ENCODE measurements around the gene MAML3.

Gene MAML3

DNA sequence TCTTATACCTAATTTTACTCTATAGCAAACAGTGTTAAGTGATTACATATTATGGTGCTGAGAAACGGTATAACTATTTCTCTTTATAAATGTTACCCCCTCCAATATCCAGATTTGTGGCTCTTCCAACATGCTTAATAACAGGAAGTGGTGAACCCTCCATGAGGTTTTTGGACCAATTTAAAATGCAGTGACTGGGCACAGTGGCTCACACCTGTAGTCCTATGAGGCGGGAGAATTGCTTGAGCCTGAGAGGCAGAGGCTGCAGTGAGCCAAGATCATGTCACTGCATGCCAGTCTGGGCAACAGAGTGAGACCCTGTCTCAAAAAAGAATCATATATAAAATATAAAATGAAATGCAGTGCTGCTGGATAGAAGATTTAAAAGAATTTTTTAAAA is 351.1 kb downstream of the MAML3 start:
- Histone ChIP-seq H3K27ac (replicated peaks) (no peak overlapping the region), H3K4me3 (replicated peaks; ENCODE audit: insufficient read depth, low read length) (no peak overlapping the region), H3K27me3 (ENCODE audit: insufficient read depth, poor library complexity, severe bottlenecking) (no peaks in the 10 kb centered on the region)
- DNase-seq (ENCODE audit: low read depth in 1 of 2, low spot score in 1 of 2), result no peak
- TF ChIP-seq, protein P1, sequence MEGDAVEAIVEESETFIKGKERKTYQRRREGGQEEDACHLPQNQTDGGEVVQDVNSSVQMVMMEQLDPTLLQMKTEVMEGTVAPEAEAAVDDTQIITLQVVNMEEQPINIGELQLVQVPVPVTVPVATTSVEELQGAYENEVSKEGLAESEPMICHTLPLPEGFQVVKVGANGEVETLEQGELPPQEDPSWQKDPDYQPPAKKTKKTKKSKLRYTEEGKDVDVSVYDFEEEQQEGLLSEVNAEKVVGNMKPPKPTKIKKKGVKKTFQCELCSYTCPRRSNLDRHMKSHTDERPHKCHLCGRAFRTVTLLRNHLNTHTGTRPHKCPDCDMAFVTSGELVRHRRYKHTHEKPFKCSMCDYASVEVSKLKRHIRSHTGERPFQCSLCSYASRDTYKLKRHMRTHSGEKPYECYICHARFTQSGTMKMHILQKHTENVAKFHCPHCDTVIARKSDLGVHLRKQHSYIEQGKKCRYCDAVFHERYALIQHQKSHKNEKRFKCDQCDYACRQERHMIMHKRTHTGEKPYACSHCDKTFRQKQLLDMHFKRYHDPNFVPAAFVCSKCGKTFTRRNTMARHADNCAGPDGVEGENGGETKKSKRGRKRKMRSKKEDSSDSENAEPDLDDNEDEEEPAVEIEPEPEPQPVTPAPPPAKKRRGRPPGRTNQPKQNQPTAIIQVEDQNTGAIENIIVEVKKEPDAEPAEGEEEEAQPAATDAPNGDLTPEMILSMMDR (IDR thresholded peaks at IDR 0.05; ENCODE audit: insufficient read depth, low read length), result no peak
- TF ChIP-seq, protein P2, sequence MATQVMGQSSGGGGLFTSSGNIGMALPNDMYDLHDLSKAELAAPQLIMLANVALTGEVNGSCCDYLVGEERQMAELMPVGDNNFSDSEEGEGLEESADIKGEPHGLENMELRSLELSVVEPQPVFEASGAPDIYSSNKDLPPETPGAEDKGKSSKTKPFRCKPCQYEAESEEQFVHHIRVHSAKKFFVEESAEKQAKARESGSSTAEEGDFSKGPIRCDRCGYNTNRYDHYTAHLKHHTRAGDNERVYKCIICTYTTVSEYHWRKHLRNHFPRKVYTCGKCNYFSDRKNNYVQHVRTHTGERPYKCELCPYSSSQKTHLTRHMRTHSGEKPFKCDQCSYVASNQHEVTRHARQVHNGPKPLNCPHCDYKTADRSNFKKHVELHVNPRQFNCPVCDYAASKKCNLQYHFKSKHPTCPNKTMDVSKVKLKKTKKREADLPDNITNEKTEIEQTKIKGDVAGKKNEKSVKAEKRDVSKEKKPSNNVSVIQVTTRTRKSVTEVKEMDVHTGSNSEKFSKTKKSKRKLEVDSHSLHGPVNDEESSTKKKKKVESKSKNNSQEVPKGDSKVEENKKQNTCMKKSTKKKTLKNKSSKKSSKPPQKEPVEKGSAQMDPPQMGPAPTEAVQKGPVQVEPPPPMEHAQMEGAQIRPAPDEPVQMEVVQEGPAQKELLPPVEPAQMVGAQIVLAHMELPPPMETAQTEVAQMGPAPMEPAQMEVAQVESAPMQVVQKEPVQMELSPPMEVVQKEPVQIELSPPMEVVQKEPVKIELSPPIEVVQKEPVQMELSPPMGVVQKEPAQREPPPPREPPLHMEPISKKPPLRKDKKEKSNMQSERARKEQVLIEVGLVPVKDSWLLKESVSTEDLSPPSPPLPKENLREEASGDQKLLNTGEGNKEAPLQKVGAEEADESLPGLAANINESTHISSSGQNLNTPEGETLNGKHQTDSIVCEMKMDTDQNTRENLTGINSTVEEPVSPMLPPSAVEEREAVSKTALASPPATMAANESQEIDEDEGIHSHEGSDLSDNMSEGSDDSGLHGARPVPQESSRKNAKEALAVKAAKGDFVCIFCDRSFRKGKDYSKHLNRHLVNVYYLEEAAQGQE (IDR thresholded peaks at IDR 0.05; ENCODE audit: insufficient replicate concordance, low read depth), result no peak
- no peak for TF ChIP-seq POLR2AphosphoS5 (IDR thresholded peaks at IDR 0.05; ENCODE audit: low read depth)
- no peak for TF ChIP-seq SPI1 (IDR thresholded peaks at IDR 0.05; ENCODE audit: borderline replicate concordance, low read depth)

DNA sequence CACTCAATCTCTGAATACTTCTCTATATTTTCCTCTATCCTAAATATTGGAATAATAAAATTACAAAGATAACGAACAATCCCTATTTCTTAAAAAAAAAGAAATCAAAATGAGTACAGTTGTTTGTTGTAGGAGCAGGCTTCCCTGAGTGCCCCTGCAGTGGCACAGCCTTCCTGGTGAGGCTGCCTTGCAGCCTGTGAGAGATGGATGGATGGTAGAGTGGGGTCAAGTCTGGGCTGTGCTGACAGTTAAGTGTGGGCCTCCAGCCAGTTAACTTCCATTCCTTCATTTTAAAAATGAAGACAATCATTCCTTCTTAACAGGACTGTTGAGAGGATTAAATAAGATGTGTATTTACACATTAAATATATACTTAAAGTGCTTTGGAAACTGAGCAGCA is 351.5 kb downstream of the MAML3 start:
- Histone ChIP-seq H3K27me3 (ENCODE audit: insufficient read depth, poor library complexity, severe bottlenecking) (no peaks in the 10 kb centered on the region), H3K4me3 (replicated peaks; ENCODE audit: insufficient read depth, low read length) (no peak overlapping the region), H3K27ac (replicated peaks) (no peak overlapping the region)
- no peak for TF ChIP-seq SPI1 (IDR thresholded peaks at IDR 0.05; ENCODE audit: borderline replicate concordance, low read depth)
- TF ChIP-seq, protein P1 (IDR thresholded peaks at IDR 0.05; ENCODE audit: insufficient read depth, low read length), result no peak
- TF ChIP-seq, protein P2 (IDR thresholded peaks at IDR 0.05; ENCODE audit: insufficient replicate concordance, low read depth), result no peak
- TF ChIP-seq POLR2AphosphoS5 (IDR thresholded peaks at IDR 0.05; ENCODE audit: low read depth), result no peak
- TF ChIP-seq GABPA (IDR thresholded peaks at IDR 0.05; ENCODE audit: low read depth), result no peak
- no peak for DNase-seq (ENCODE audit: low read depth in 1 of 2, low spot score in 1 of 2)

DNA sequence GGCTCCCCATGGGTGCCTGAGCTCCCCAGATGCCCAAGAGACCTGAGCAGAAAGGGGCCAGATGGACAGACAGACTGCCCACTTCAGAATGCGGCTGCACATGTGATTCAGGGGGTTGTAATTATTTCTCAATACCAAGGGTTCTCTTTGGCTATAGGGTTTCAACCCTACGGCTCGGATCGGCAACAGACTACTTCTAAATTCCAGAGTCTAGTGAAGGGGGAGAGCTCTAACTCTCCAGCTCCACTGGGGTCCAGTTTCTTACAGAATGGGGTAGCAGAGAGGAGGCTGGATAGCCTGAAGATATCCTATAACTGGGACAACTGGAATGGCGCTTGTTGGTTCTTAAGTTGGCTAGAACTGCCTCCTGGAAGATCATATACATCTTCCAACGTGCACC is 352.1 kb downstream of the MAML3 start:
- H3K4me3 ChIP-seq (replicated peaks; ENCODE audit: insufficient read depth, low read length), result no peak overlapping the region
- no peak overlapping the region for H3K27ac ChIP-seq (replicated peaks)
- H3K27me3 ChIP-seq (ENCODE audit: insufficient read depth, poor library complexity, severe bottlenecking), result no peaks in the 10 kb centered on the region
- TF ChIP-seq POLR2AphosphoS5 (IDR thresholded peaks at IDR 0.05; ENCODE audit: low read depth) (no peak), SPI1 (IDR thresholded peaks at IDR 0.05; ENCODE audit: borderline replicate concordance, low read depth) (no peak), GABPA (IDR thresholded peaks at IDR 0.05; ENCODE audit: low read depth) (no peak)
- TF ChIP-seq, protein P1 (IDR thresholded peaks at IDR 0.05; ENCODE audit: insufficient read depth, low read length), result no peak
- TF ChIP-seq, protein P2 (IDR thresholded peaks at IDR 0.05; ENCODE audit: insufficient replicate concordance, low read depth), result no peak
- DNase-seq (ENCODE audit: low read depth in 1 of 2, low spot score in 1 of 2), result no peak

Measured in HL-60 (cell line).